H1 (cell line): ENCODE data around the gene SMARCA2. TPM values are rescaled to one million over a fixed set of nuclear protein-coding genes. Genes with fewer than 3 reads are reported as not detected.

ENCODE experiments used
- CTCF ChIA-PET: fragments of 300-600 bp; sonication (Branson Sonifier 250); formaldehyde crosslinking; loops from one replicate; lab custom pipeline; 2021; ENCODE audit not compliant: partially characterized antibody; lab: Charles Lee
- POLR2A ChIA-PET: fragments of 300-600 bp; sonication (Branson Sonifier 250); formaldehyde crosslinking; loops from one replicate; lab custom pipeline; 2021; ENCODE audit warnings: inconsistent platforms; ENCODE audit not compliant: partially characterized antibody; lab: Charles Lee
- DNase-seq, 2 experiments: peaks; one replicate each; pipeline versions ENCODE4 v3.0.0 to v3.0.0-alpha.2; 2010 to 2022; ENCODE audit warnings: low spot score in 2 of 2, low read depth in 1 of 2, mixed read lengths in 1 of 2
- FAIRE-seq: peaks from 2 replicates; lab custom pipeline; 2011; peaks lifted over from hg19 to GRCh38; lab: Jason Lieb, UNC
- H2AFZ ChIP-seq: 2 replicates; pipeline ENCODE4 v1.8.1; 2012; ENCODE audit warnings: low read length, inconsistent platforms
- H2AK5ac ChIP-seq: 2 replicates; pipeline ENCODE4 v1.6.1; 2013; ENCODE audit warnings: low read depth, low read length
- H2BK120ac ChIP-seq: replicated peaks from 2 replicates; pipeline ENCODE3; 2013; ENCODE audit warnings: low read depth, low read length, inconsistent platforms
- H2BK12ac ChIP-seq: 2 replicates; pipeline ENCODE4 v1.6.1; 2013; ENCODE audit warnings: low read depth, low read length
- H2BK15ac ChIP-seq: 2 replicates; pipeline ENCODE4 v1.6.1; 2013; ENCODE audit warnings: low read length
- H2BK20ac ChIP-seq: 2 replicates; pipeline ENCODE4 v1.6.1; 2013; ENCODE audit warnings: low read length
- H2BK5ac ChIP-seq: 2 replicates; pipeline ENCODE4 v1.6.1; 2013; ENCODE audit warnings: low read depth, low read length
- H3K14ac ChIP-seq: 2 replicates; pipeline ENCODE4 v1.6.1; 2013; ENCODE audit warnings: inconsistent platforms; ENCODE audit not compliant: insufficient read length
- H3K18ac ChIP-seq: 2 replicates; pipeline ENCODE4 v1.6.1; 2013; ENCODE audit warnings: low read length; ENCODE audit errors: extremely low read depth
- H3K23ac ChIP-seq: 2 replicates; pipeline ENCODE4 v1.6.1; 2013; ENCODE audit warnings: inconsistent platforms; ENCODE audit not compliant: insufficient read length
- H3K23me2 ChIP-seq: 2 replicates; pipeline ENCODE4 v1.6.1; 2013; ENCODE audit warnings: low read depth, low read length
- H3K27ac ChIP-seq: 2 replicates; pipeline ENCODE4 v1.6.1; 2011; ENCODE audit warnings: low read depth, low read length, inconsistent platforms
- H3K27me3 ChIP-seq, 4 experiments: replicated peaks in 1 of 4; 1 replicate in 1 of 4; 2 replicates in 3 of 4; pipeline versions ENCODE4 v1.6.1 to v1.8.1; 2011 to 2013; ENCODE audit warnings: low read length in 3 of 4, mild to moderate bottlenecking in 3 of 4, inconsistent platforms in 2 of 4, mixed read lengths in 2 of 4, moderate library complexity in 1 of 4; ENCODE audit not compliant: control insufficient read depth in 3 of 4, insufficient read depth in 3 of 4; ENCODE audit errors: extremely low read depth in 1 of 4
- H3K36me3 ChIP-seq, 4 experiments: 2 replicates each; pipeline versions ENCODE4 v1.6.1 to v1.8.1; 2011 to 2013; ENCODE audit warnings: mild to moderate bottlenecking in 4 of 4, low read length in 3 of 4, moderate library complexity in 2 of 4, control low read depth in 1 of 4, inconsistent platforms in 1 of 4; ENCODE audit not compliant: insufficient read depth in 4 of 4, control insufficient read depth in 2 of 4
- H3K4ac ChIP-seq: replicated peaks from 2 replicates; pipeline ENCODE3; 2013; ENCODE audit warnings: low read length, low read depth, mixed read lengths, inconsistent platforms; ENCODE audit not compliant: insufficient read length
- H3K4me1 ChIP-seq, 4 experiments: replicated peaks in 1 of 4; 1 replicate in 1 of 4; 2 replicates in 3 of 4; pipeline versions ENCODE4 v1.6.1 to v1.8.1; 2011 to 2013; ENCODE audit warnings: low read length in 3 of 4, inconsistent platforms in 2 of 4, mixed read lengths in 1 of 4; ENCODE audit not compliant: insufficient read depth in 4 of 4, control insufficient read depth in 3 of 4
- H3K4me2 ChIP-seq, 2 experiments: 2 replicates each; pipeline versions ENCODE4 v1.6.1 to v1.8.1; 2011 to 2013; ENCODE audit warnings: low read depth in 2 of 2, low read length in 2 of 2, control low read depth in 1 of 2, inconsistent platforms in 1 of 2, mild to moderate bottlenecking in 1 of 2; ENCODE audit not compliant: insufficient read depth in 1 of 2
- H3K4me3 ChIP-seq, 4 experiments: fragments of 200-600, 300-600 bp in 1 of 4; sonication (generic), shearing (Covaris generic), sonication (Bioruptor Twin) in 1 of 4; 2 replicates each; pipeline versions ENCODE4 v1.5.1 to v1.8.1; 2011 to 2016; ENCODE audit warnings: low read length in 4 of 4, low read depth in 3 of 4, control low read depth in 2 of 4, inconsistent platforms in 2 of 4, mild to moderate bottlenecking in 2 of 4, mixed read lengths in 1 of 4, moderate library complexity in 1 of 4; ENCODE audit not compliant: insufficient read depth in 2 of 4; ENCODE audit errors: extremely low read depth in 1 of 4
- H3K56ac ChIP-seq: replicated peaks from 2 replicates; pipeline ENCODE3; 2013; ENCODE audit warnings: low read depth, mild to moderate bottlenecking, mixed read lengths, low read length, inconsistent platforms; ENCODE audit not compliant: insufficient read length
- H3K79me1 ChIP-seq: 2 replicates; pipeline ENCODE4 v1.6.1; 2013; ENCODE audit warnings: low read depth, low read length, control low read depth
- H3K79me2 ChIP-seq, 2 experiments: 2 replicates each; pipeline versions ENCODE4 v1.6.1 to v1.8.1; 2012 to 2013; ENCODE audit warnings: low read length in 2 of 2, mild to moderate bottlenecking in 2 of 2, inconsistent platforms in 1 of 2; ENCODE audit not compliant: insufficient read depth in 2 of 2, control insufficient read depth in 1 of 2
- H3K9ac ChIP-seq, 4 experiments: replicated peaks in 1 of 4; 1 replicate in 1 of 4; 2 replicates in 3 of 4; pipeline versions ENCODE4 v1.6.1 to v1.8.1; 2011 to 2013; ENCODE audit warnings: low read depth in 3 of 4, low read length in 3 of 4, control low read depth in 2 of 4, mild to moderate bottlenecking in 2 of 4, moderate library complexity in 2 of 4, inconsistent platforms in 1 of 4; ENCODE audit errors: extremely low read depth in 1 of 4
- H3K9me3 ChIP-seq, 2 experiments: 2 replicates each; pipeline versions ENCODE4 v1.6.1 to v1.8.1; 2012 to 2013; ENCODE audit warnings: mild to moderate bottlenecking in 2 of 2, moderate library complexity in 2 of 2, control low read depth in 1 of 2, inconsistent platforms in 1 of 2, low read depth in 1 of 2, low read length in 1 of 2, mixed read lengths in 1 of 2; ENCODE audit not compliant: insufficient read depth in 2 of 2
- H4K20me1 ChIP-seq, 2 experiments: replicated peaks in 1 of 2; 2 replicates each; pipeline versions ENCODE3 to v1.8.1; 2011 to 2013; ENCODE audit warnings: inconsistent platforms in 2 of 2, low read length in 2 of 2, mild to moderate bottlenecking in 1 of 2; ENCODE audit not compliant: insufficient read depth in 2 of 2, control insufficient read depth in 1 of 2
- H4K5ac ChIP-seq: 2 replicates; pipeline ENCODE4 v1.6.1; 2013; ENCODE audit warnings: low read length, low read depth, mixed read lengths, inconsistent platforms; ENCODE audit not compliant: insufficient read length
- H4K8ac ChIP-seq: 2 replicates; pipeline ENCODE4 v1.8.0; 2013; ENCODE audit warnings: mild to moderate bottlenecking, moderate library complexity, low read length, inconsistent platforms; ENCODE audit not compliant: insufficient read depth; ENCODE audit errors: extremely low read depth
- H4K91ac ChIP-seq: replicated peaks from 2 replicates; pipeline ENCODE3; 2013; ENCODE audit warnings: low read length, mixed read lengths, inconsistent platforms; ENCODE audit not compliant: insufficient read length
- EGR1 ChIP-seq: IDR thresholded peaks from 2 replicates; pipeline ENCODE4 v1.6.1; 2011; ENCODE audit warnings: low read depth, low read length, borderline replicate concordance
- HDAC2 ChIP-seq, 2 experiments: fragments of 300-600 bp in 1 of 2; sonication (generic) in 1 of 2; IDR thresholded peaks; 2 replicates each; pipeline ENCODE4 v1.6.1; 2011 to 2012; ENCODE audit warnings: low read depth in 2 of 2, low read length in 2 of 2, mild to moderate bottlenecking in 2 of 2, moderate library complexity in 2 of 2, borderline replicate concordance in 1 of 2, inconsistent platforms in 1 of 2
- MAX ChIP-seq: IDR thresholded peaks from 2 replicates; pipeline ENCODE4 v1.6.1; 2012; ENCODE audit warnings: inconsistent platforms
- NRF1 ChIP-seq: IDR thresholded peaks from 2 replicates; pipeline ENCODE4 v1.6.1; 2011; ENCODE audit warnings: mild to moderate bottlenecking, low read depth, low read length, improper control_type of control experiment
- RNF2 ChIP-seq: fragments of 200-900, 300-1000 bp; sonication (generic); IDR thresholded peaks from 2 replicates; pipeline ENCODE4 v1.7.1; 2016; ENCODE audit warnings: borderline replicate concordance, low read depth, mild to moderate bottlenecking, antibody characterized with exemption, low read length; ENCODE audit not compliant: poor library complexity, severe bottlenecking; ENCODE audit errors: missing control alignments
- SAP30 ChIP-seq: fragments of 300-600 bp; sonication (generic); IDR thresholded peaks from 2 replicates; pipeline ENCODE4 v1.7.1; 2012; ENCODE audit warnings: low read length, moderate library complexity, mild to moderate bottlenecking, inconsistent platforms; ENCODE audit not compliant: insufficient read depth, insufficient replicate concordance
- SIX5 ChIP-seq: IDR thresholded peaks from 2 replicates; pipeline ENCODE4 v1.6.1; 2011; ENCODE audit warnings: mild to moderate bottlenecking, low read depth, low read length
- SP4 ChIP-seq: IDR thresholded peaks from 2 replicates; pipeline ENCODE4 v1.6.1; 2012; ENCODE audit warnings: low read length, inconsistent platforms
- SUZ12 ChIP-seq: fragments of 200-600 bp; sonication (generic); IDR thresholded peaks from 2 replicates; pipeline ENCODE4 v1.6.1; 2012; ENCODE audit warnings: mild to moderate bottlenecking, inconsistent platforms, low read length, moderate library complexity, mixed read lengths
- TCF12 ChIP-seq: IDR thresholded peaks from 2 replicates; pipeline ENCODE4 v1.6.1; 2011; ENCODE audit warnings: low read depth, mild to moderate bottlenecking, low read length
- WGBS, 2 experiments: shearing (Covaris generic) in 1 of 2; methylation state at CpG; one replicate each; pipeline versions ENCODE4 v1.1.6 to v1.1.7; 2013 to 2015; ENCODE audit warnings: low lambda C conversion rate in 2 of 2, mixed read lengths in 2 of 2, inconsistent platforms in 1 of 2, low coverage in 1 of 2, missing lambda C conversion rate in 1 of 2; ENCODE audit not compliant: insufficient replicate concordance in 2 of 2, insufficient coverage in 1 of 2, insufficient read length in 1 of 2; ENCODE audit errors: extremely low coverage in 1 of 2, missing lambda C conversion rate in 1 of 2; 5-methylcytosine and 5-hydroxymethylcytosine counted together
- polyA plus RNA-seq, 7 experiments: library from polyadenylated mRNA; depleted of rRNA in 3 of 7; stranded (reverse) in 5 of 7; unstranded in 2 of 7; fragments of >200 nt in 5 of 7; fragments of 200-250 nt in 2 of 7; gene quantifications; 1 replicate in 5 of 7; 2 replicates in 1 of 7; 4 replicates in 1 of 7; pipeline versions ENCODE4 v1.2.1 to v1.2.3, GENCODE V29; 2011 to 2013; ENCODE audit warnings: missing spikeins in 2 of 7, mixed read lengths in 2 of 7
- total RNA-seq: library from RNA; stranded (reverse); fragmentation: NEBNext Ultra II Directional; extraction: Animal tissue kit (Norgen Biotek cat#: 25700); gene quantifications from 2 replicates; pipeline ENCODE4 v1.2.1, GENCODE V29; 2021

SMARCA2 gene
- total and polyA plus RNA-seq, 2 of the 8 experiments (the other 6 are each of a cell fraction or from before 2014, with no cell fraction given): 6.3 to 21.7 TPM

GRCh38 chr9:2242831-2243330, 227.7 kb downstream of the SMARCA2 start:
- Histone ChIP-seq H3K18ac (peak overlapping the region; percentile 81), H2BK12ac (peak overlapping the region; percentile 98), H3K79me1 (no peaks in the 10 kb centered on the region), H4K20me1 (no peaks in the 10 kb centered on the region), H3K9me3 (peaks cover 4 to 5% of the 10 kb centered on the region in 2 experiments; a peak in 3 of 4 replicates), H3K27ac (no peak overlapping the region), H4K8ac (no peak overlapping the region), H3K23ac (no peak overlapping the region), H3K4me2 (peak overlapping the region; percentile 77 to 84), H2AK5ac (no peak overlapping the region), H4K91ac (peak overlapping the region; percentile 0), H3K36me3 (peaks cover 0 to 3% (median 0%) of the 10 kb centered on the region in 4 experiments; a peak in 1 of 8 replicates), H2BK15ac (peak overlapping the region; percentile 50; the same call in 1 of the 2 replicates), H3K4me1 (peaks cover 8 to 17% (median 12%) of the 10 kb centered on the region in 4 experiments), H3K23me2 (peaks cover 8% of the 10 kb centered on the region; the same call in 1 of the 2 replicates), H3K14ac (no peak overlapping the region), H2BK120ac (peak overlapping the region; percentile 2), H3K79me2 (no peaks in the 10 kb centered on the region), H4K5ac (no peak overlapping the region), H2BK20ac (peak overlapping the region; percentile 74), H3K56ac (no peak overlapping the region), H3K4ac (peak overlapping the region; percentile 1), H3K9ac (no peak overlapping the region), H2AFZ (0 out of 2 replicates have a peak overlapping the region, but pooled peaks have one; percentile 42), H2BK5ac (peak overlapping the region; percentile 13; the same call in 1 of the 2 replicates), H3K27me3 (no peaks in the 10 kb centered on the region), H3K4me3 (peak overlapping the region in 1 of 4 experiments; percentile 56; a peak in 3 of 8 replicates)
- ChIA-PET CTCF (interaction anchor here (0.7 to 3.5 kb wide), 13 partner anchors 8 to 396 kb away, joined by 3 to 48 read pairs (median 3); no protein-coding TSS in a partner anchor), POLR2A (interaction anchor here (0.7 to 3.0 kb wide), 9 partner anchors 12 to 293 kb away, joined by 3 to 17 read pairs (median 3); no protein-coding TSS in a partner anchor)
- TF ChIP-seq HDAC2 (IDR thresholded peaks at IDR 0.05; ENCODE audit: borderline replicate concordance in 1 of 2, low read depth in 2 of 2, low read length in 2 of 2): no peak
- no peak for TF ChIP-seq SP4
- no peak for TF ChIP-seq SIX5
- no peak for TF ChIP-seq EGR1
- no peak for TF ChIP-seq TCF12
- no peak for TF ChIP-seq MAX
- no peak for TF ChIP-seq SAP30
- no peak for TF ChIP-seq NRF1
- no peak for TF ChIP-seq RNF2
- TF ChIP-seq SUZ12: no peak
- DNase-seq (no peak), FAIRE-seq (peak; percentile 48)
- 68% methylated on average over 11 of the region's 11 CpGs; no CpG with 5 or more reads in 1 of the 2 experiments for WGBS, 2 experiments
